GM19463 (cell line): Measurements from ENCODE around the gene SKAP1.

Source experiments
- ATAC-seq: cut with Tn5 transposase; IDR thresholded peaks from one replicate; pipeline ENCODE4 v1.9.1; 2021; ENCODE audit warnings: mild to moderate bottlenecking, moderate library complexity; ENCODE audit not compliant: unreplicated experiment

SKAP1 gene

GRCh38 chr17:48084932-48085331 is 345.1 kb downstream of the SKAP1 start:
- no peak for ATAC-seq
